Panc1 (cell line): ENCODE data around the gene ZNF680. TPM values are rescaled to one million over a fixed set of nuclear protein-coding genes. Genes with fewer than 3 reads are reported as not detected.

Experiments used
- ATAC-seq: fragments of 200-7000 bp; cut with Tn5 transposase; 2 replicates; pipeline ENCODE4 v1.9.1; 2020; ENCODE audit warnings: mild to moderate bottlenecking, moderate library complexity
- Bru-seq: library from RNA; stranded (reverse); fragments of 400-500 nt; gene quantifications from one replicate; lab custom pipeline; 2021; lab: Mats Ljungman, UMichigan
- BruChase-seq, 2 experiments: library from RNA; stranded (reverse); fragments of 400-500 nt; gene quantifications; one replicate each; lab custom pipeline; 2021; lab: Mats Ljungman, UMichigan
- BruUV-seq: library from RNA; stranded (reverse); fragments of 400-500 nt; replicated peaks from 2 replicates; lab custom pipeline; 2021; lab: Mats Ljungman, UMichigan
- CTCF ChIA-PET: fragments of 300-600 bp; sonication (Branson Sonifier 250); formaldehyde crosslinking; loops from one replicate; lab custom pipeline; 2022; ENCODE audit warnings: antibody characterized with exemption; lab: Charles Lee
- POLR2A ChIA-PET: fragments of 300-600 bp; sonication (Branson Sonifier 250); formaldehyde crosslinking; loops from one replicate; lab custom pipeline; 2022; ENCODE audit warnings: antibody characterized with exemption; lab: Charles Lee
- DNase-seq: peaks from one replicate; pipeline ENCODE4 v3.0.0-alpha.2; 2010; ENCODE audit warnings: low read depth, low spot score
- H3K27ac ChIP-seq: 2 replicates; pipeline ENCODE4 v1.5.1; 2011; ENCODE audit warnings: mild to moderate bottlenecking, low read length, inconsistent platforms
- H3K27me3 ChIP-seq: fragments of 200-500 bp; sonication (Bioruptor generic); 2 replicates; pipeline ENCODE4 v1.6.0; 2014; ENCODE audit warnings: low read length, inconsistent platforms; ENCODE audit not compliant: control insufficient read depth, insufficient read depth
- H3K36me3 ChIP-seq: fragments of 200-500 bp; sonication (Bioruptor generic); 2 replicates; pipeline ENCODE4 v1.5.1; 2014; ENCODE audit warnings: inconsistent platforms, mild to moderate bottlenecking, low read length, moderate library complexity; ENCODE audit not compliant: control insufficient read depth, insufficient read depth
- H3K4me1 ChIP-seq: 2 replicates; pipeline ENCODE4 v1.5.1; 2011; ENCODE audit warnings: inconsistent platforms, mild to moderate bottlenecking, low read length, moderate library complexity; ENCODE audit not compliant: control insufficient read depth, insufficient read depth
- H3K4me3 ChIP-seq, 2 experiments: 2 replicates each; pipeline ENCODE4 v1.5.1; 2011 to 2012; ENCODE audit warnings: low read depth in 2 of 2, low read length in 2 of 2, mild to moderate bottlenecking in 2 of 2, inconsistent platforms in 1 of 2, moderate library complexity in 1 of 2
- H3K9me3 ChIP-seq: fragments of 200-500 bp; sonication (Bioruptor generic); 2 replicates; pipeline ENCODE4 v1.5.1; 2014; ENCODE audit warnings: low read depth, mild to moderate bottlenecking, inconsistent platforms, low read length, moderate library complexity; ENCODE audit not compliant: control insufficient read depth, insufficient read depth
- POLR2AphosphoS5 ChIP-seq: IDR thresholded peaks from 2 replicates; pipeline ENCODE4 v1.6.1; 2012; ENCODE audit warnings: mild to moderate bottlenecking, low read depth, low read length, moderate library complexity
- SIN3A ChIP-seq: IDR thresholded peaks from 2 replicates; pipeline ENCODE4 v1.6.1; 2012; ENCODE audit warnings: low read depth, mild to moderate bottlenecking, low read length, moderate library complexity, borderline replicate concordance; ENCODE audit not compliant: insufficient read depth
- TCF7L2 ChIP-seq: IDR thresholded peaks from 2 replicates; pipeline ENCODE4 v1.6.1; 2011; ENCODE audit warnings: mild to moderate bottlenecking, low read depth, low read length, inconsistent platforms
- in situ Hi-C: cut with HindIII; loops from 2 replicates; pipeline ENCODE4 v1.10.0; 2016; ENCODE audit warnings: low sequenced_read_pairs, low pct_unique_long_range_greater_than_20kb
- intact Hi-C: fragments of 100-400 bp; cut with micrococcal nuclease; formaldehyde crosslinking; loops from one replicate; pipeline ENCODE4 v1.10.0; 2022; ENCODE audit not compliant: unreplicated experiment
- long read RNA-seq: library from polyadenylated mRNA; unstranded; transcript quantifications from one replicate; pipeline ENCODE4 v2.0.0, GENCODE V29; 2021; ENCODE audit not compliant: unreplicated experiment
- polyA plus RNA-seq: library from polyadenylated mRNA; unstranded; fragments of >200 nt; gene quantifications from one replicate; pipeline ENCODE4 v1.2.1, GENCODE V29; 2012; ENCODE audit warnings: missing spikeins; ENCODE audit not compliant: insufficient read length
- total RNA-seq: library from RNA; stranded (reverse); gene quantifications from one replicate; pipeline ENCODE4 v1.2.1, GENCODE V29; 2021; ENCODE audit not compliant: unreplicated experiment
- TF ChIP-seq, protein P1 (sequence below), 2 experiments: IDR thresholded peaks; 2 replicates each; pipeline ENCODE4 v1.6.1; 2011 to 2012; ENCODE audit warnings: low read depth in 2 of 2, control low read depth in 1 of 2, low read length in 1 of 2, mild to moderate bottlenecking in 1 of 2, moderate library complexity in 1 of 2; ENCODE audit not compliant: insufficient read depth in 1 of 2
- TF ChIP-seq, protein P2 (sequence below): fragments of 450-650 bp; IDR thresholded peaks from 2 replicates; pipeline ENCODE4 v1.5.1; 2017; ENCODE audit warnings: mild to moderate bottlenecking

Gene ZNF680
- total RNA-seq = 21.3 TPM
- 5.2 TPM for polyA plus RNA-seq
- Bru-seq, nascent RNA = percentile 96 among the genes with signal in this experiment
- BruChase-seq, experiment 1, labeled RNA remaining after a 2-hour chase = percentile 97 among the genes with signal in this experiment
- BruChase-seq, experiment 2, labeled RNA remaining after a 6-hour chase = percentile 93 among the genes with signal in this experiment
- long read RNA-seq, transcript ZNF680-201 (4 exons, 3,022 nt) = major isoform, 22 of 45 reads
- long read RNA-seq, transcript ZNF680-205 (3 exons, 769 nt) = minor isoform, 5 of 45 reads
- long read RNA-seq, partial matches to known transcripts = 5 of 45 reads
- long read RNA-seq, other reads (novel, unspliced or antisense) = 12 of 45 reads

DNA sequence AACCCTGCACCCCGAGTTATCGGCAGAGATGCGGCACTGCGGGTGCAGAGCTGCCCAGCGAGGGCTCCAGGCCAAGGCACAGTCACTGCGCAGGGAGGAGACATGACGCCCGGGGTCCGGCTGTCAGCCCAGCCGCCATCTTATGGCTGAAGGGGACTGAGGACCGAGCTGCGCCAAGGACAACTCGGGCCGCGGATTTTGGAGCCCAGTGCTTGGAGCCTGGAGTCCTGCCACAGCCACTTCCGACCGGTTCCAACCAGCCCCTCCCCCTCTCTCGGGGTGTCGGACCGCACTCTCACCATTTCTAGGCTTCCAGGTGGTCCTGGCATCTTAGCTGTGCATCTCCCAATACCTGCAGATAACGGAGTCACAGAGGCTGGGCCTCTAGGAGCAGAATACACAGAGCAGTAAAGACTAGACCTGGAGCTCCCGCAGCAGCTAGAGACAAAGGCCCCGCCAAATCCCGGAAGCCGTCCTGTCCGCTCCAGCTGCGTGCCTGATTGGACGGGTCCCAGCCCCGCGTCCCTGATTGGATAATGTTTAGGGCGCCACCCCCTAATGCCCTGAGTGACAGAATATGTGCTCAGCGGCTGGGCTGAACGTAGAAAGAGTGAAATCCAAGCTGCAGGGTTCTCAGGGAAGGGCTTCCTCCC, at the start of gene ZNF680:
ZNF680 (minus strand) TSS at position 446 of the 653 bp plus-strand sequence; CDS start at position 329, 117 bp downstream.
- Histone ChIP-seq H3K4me3 (peak within 1 kb of the TSS; percentile 89 to 90), H3K27me3 (no peaks in the 10 kb centered on the region), H3K27ac (peak within 1 kb of the TSS; percentile 90), H3K36me3 (no peaks in the 10 kb centered on the region; the same call in 1 of the 2 replicates), H3K9me3 (no peaks in the 10 kb centered on the region), H3K4me1 (peaks cover 30% of the 10 kb centered on the region)
- TF ChIP-seq POLR2AphosphoS5 (peak; percentile 88), TCF7L2 (peak; percentile 51; the same call in 1 of the 2 replicates), SIN3A (peak; percentile 73)
- TF ChIP-seq, protein P1, sequence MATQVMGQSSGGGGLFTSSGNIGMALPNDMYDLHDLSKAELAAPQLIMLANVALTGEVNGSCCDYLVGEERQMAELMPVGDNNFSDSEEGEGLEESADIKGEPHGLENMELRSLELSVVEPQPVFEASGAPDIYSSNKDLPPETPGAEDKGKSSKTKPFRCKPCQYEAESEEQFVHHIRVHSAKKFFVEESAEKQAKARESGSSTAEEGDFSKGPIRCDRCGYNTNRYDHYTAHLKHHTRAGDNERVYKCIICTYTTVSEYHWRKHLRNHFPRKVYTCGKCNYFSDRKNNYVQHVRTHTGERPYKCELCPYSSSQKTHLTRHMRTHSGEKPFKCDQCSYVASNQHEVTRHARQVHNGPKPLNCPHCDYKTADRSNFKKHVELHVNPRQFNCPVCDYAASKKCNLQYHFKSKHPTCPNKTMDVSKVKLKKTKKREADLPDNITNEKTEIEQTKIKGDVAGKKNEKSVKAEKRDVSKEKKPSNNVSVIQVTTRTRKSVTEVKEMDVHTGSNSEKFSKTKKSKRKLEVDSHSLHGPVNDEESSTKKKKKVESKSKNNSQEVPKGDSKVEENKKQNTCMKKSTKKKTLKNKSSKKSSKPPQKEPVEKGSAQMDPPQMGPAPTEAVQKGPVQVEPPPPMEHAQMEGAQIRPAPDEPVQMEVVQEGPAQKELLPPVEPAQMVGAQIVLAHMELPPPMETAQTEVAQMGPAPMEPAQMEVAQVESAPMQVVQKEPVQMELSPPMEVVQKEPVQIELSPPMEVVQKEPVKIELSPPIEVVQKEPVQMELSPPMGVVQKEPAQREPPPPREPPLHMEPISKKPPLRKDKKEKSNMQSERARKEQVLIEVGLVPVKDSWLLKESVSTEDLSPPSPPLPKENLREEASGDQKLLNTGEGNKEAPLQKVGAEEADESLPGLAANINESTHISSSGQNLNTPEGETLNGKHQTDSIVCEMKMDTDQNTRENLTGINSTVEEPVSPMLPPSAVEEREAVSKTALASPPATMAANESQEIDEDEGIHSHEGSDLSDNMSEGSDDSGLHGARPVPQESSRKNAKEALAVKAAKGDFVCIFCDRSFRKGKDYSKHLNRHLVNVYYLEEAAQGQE (IDR thresholded peaks at IDR 0.05; ENCODE audit: insufficient read depth in 1 of 2, low read depth in 2 of 2, low read length in 1 of 2) = no peak
- TF ChIP-seq, protein P2, sequence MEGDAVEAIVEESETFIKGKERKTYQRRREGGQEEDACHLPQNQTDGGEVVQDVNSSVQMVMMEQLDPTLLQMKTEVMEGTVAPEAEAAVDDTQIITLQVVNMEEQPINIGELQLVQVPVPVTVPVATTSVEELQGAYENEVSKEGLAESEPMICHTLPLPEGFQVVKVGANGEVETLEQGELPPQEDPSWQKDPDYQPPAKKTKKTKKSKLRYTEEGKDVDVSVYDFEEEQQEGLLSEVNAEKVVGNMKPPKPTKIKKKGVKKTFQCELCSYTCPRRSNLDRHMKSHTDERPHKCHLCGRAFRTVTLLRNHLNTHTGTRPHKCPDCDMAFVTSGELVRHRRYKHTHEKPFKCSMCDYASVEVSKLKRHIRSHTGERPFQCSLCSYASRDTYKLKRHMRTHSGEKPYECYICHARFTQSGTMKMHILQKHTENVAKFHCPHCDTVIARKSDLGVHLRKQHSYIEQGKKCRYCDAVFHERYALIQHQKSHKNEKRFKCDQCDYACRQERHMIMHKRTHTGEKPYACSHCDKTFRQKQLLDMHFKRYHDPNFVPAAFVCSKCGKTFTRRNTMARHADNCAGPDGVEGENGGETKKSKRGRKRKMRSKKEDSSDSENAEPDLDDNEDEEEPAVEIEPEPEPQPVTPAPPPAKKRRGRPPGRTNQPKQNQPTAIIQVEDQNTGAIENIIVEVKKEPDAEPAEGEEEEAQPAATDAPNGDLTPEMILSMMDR = no peak
- ChIA-PET POLR2A (interaction anchor here (0.6 to 1.0 kb wide), 7 partner anchors 10 to 255 kb away, joined by 3 to 8 read pairs (median 4); no protein-coding TSS in a partner anchor), CTCF (interaction anchor here (0.6 kb wide), 1 partner anchor 130 kb away, joined by 5 read pairs; no protein-coding TSS in a partner anchor)
- DNase-seq (peak; percentile 91), ATAC-seq (peak; percentile 99)
- in situ Hi-C loops (no loop called here), intact Hi-C loops (loop anchor here (10.0 kb wide), 1 partner anchor 248 kb away; the partner anchor contains the start of gene ZNF736)
- TSS peak; percentile 81 for BruUV-seq

DNA sequence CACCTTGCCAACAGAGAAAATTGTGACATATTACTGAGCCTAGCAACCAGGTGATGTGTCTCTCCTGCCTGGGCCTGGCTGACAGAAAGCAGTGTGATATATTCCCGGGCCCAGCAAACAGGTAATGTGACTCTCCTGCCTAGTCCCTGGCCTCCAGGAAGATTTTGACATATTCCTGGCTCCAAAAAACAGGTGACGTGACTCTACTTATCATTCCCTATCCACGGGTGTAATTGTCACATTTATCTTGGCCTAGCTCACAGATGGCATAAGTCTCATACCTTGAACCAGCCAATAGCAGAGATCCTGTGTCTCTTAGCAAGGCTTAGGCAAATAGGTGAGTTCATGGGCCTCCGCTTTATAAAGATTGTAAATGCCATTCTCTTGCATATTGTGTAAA, 49.6 kb upstream of the ZNF680 start:
- ChIA-PET CTCF (no interaction called here), POLR2A (no interaction called here)
- intact Hi-C loops (loop anchor here (10.0 kb wide), 1 partner anchor 128 kb away; no protein-coding TSS in a partner anchor), in situ Hi-C loops (no loop called here)
- no peaks in the 10 kb centered on the region for H3K4me1 ChIP-seq
- ATAC-seq (no peak), DNase-seq (no peak)
- H3K4me3 ChIP-seq = no peak overlapping the region
- H3K36me3 ChIP-seq = no peaks in the 10 kb centered on the region
- BruUV-seq = no TSS peak
- TF ChIP-seq, protein P2 = no peak
- no peak for TF ChIP-seq SIN3A
- TF ChIP-seq POLR2AphosphoS5 = no peak
- TF ChIP-seq TCF7L2 = no peak
- TF ChIP-seq, protein P1 (IDR thresholded peaks at IDR 0.05; ENCODE audit: insufficient read depth in 1 of 2, low read depth in 2 of 2, low read length in 1 of 2) = no peak
- H3K9me3 ChIP-seq = no peaks in the 10 kb centered on the region
- H3K27ac ChIP-seq = no peak overlapping the region
- H3K27me3 ChIP-seq = no peaks in the 10 kb centered on the region
